Osteocyte (in vitro differentiated cells): ENCODE results near the gene GMFB. TPM values are rescaled to one million over a fixed set of nuclear protein-coding genes. Genes with fewer than 3 reads are reported as not detected.

ENCODE experiments used
- DNase-seq: peaks from one replicate; pipeline ENCODE4 v3.0.0; 2021; ENCODE audit warnings: mixed read lengths; ENCODE audit not compliant: unreplicated experiment; ENCODE audit errors: extremely low spot score
- H3K27ac Mint-ChIP-seq: one replicate; pipeline ENCODE4 v1.8.0; 2021; ENCODE audit warnings: mild to moderate bottlenecking, mixed read lengths; ENCODE audit not compliant: unreplicated experiment
- H3K27me3 Mint-ChIP-seq: one replicate; pipeline ENCODE4 v1.8.0; 2021; ENCODE audit warnings: mixed read lengths; ENCODE audit not compliant: unreplicated experiment
- H3K36me3 Mint-ChIP-seq: one replicate; pipeline ENCODE4 v1.8.0; 2021; ENCODE audit warnings: mixed read lengths; ENCODE audit not compliant: unreplicated experiment
- H3K4me1 Mint-ChIP-seq: one replicate; pipeline ENCODE4 v1.8.0; 2021; ENCODE audit warnings: mixed read lengths; ENCODE audit not compliant: unreplicated experiment
- H3K4me3 Mint-ChIP-seq: one replicate; pipeline ENCODE4 v1.8.0; 2021; ENCODE audit warnings: mild to moderate bottlenecking, moderate library complexity, mixed read lengths; ENCODE audit not compliant: unreplicated experiment
- H3K9me3 Mint-ChIP-seq: one replicate; pipeline ENCODE4 v1.8.0; 2021; ENCODE audit warnings: mixed read lengths; ENCODE audit not compliant: unreplicated experiment
- CTCF ChIP-seq: fragments of 200-600 bp; sonication (generic); IDR thresholded peaks from 2 replicates; pipeline ENCODE4 v1.5.0; 2021; ENCODE audit warnings: antibody characterized with exemption, mild to moderate bottlenecking, moderate library complexity
- total RNA-seq: library from RNA; stranded (reverse); gene quantifications from 2 replicates; pipeline ENCODE4 v1.2.1, GENCODE V29; 2021

GMFB gene
- total RNA-seq, 1 donor from 2014 or later = 54.4 TPM

GRCh38 chr14:54435500-54435981 lies 53.2 kb downstream of the GMFB start:
- Mint-ChIP-seq H3K4me1 (peaks cover 58% of the 10 kb centered on the region), H3K36me3 (peaks cover 10% of the 10 kb centered on the region), H3K9me3 (no peaks in the 10 kb centered on the region), H3K4me3 (no peak overlapping the region), H3K27ac (peak overlapping the region; percentile 63), H3K27me3 (no peaks in the 10 kb centered on the region)
- no peak for TF ChIP-seq CTCF
- DNase-seq = no peak

GRCh38 chr14:54428527-54428926 lies 60.3 kb downstream of the GMFB start:
- DNase-seq = no peak
- no peak overlapping the region for H3K27ac Mint-ChIP-seq
- no peak overlapping the region for H3K4me3 Mint-ChIP-seq
- H3K36me3 Mint-ChIP-seq = peaks cover 36% of the 10 kb centered on the region
- H3K27me3 Mint-ChIP-seq = no peaks in the 10 kb centered on the region
- TF ChIP-seq CTCF = no peak
- H3K9me3 Mint-ChIP-seq = no peaks in the 10 kb centered on the region
- peaks cover 13% of the 10 kb centered on the region for H3K4me1 Mint-ChIP-seq

- TF ChIP-seq CTCF = no peak
- Mint-ChIP-seq H3K36me3 (peaks cover 36% of the 10 kb centered on the region), H3K4me3 (no peak overlapping the region), H3K27me3 (no peaks in the 10 kb centered on the region), H3K27ac (no peak overlapping the region), H3K9me3 (no peaks in the 10 kb centered on the region), H3K4me1 (peaks cover 9% of the 10 kb centered on the region)
- DNase-seq = no peak
Observed at GRCh38 chr14:54427871-54428270, 60.9 kb downstream of the GMFB start.

GRCh38 chr14:54425537-54426274 lies 63.1 kb downstream of the GMFB start:
- Mint-ChIP-seq H3K27ac (no peak overlapping the region), H3K9me3 (no peaks in the 10 kb centered on the region), H3K4me1 (peaks cover 1% of the 10 kb centered on the region), H3K27me3 (no peaks in the 10 kb centered on the region), H3K4me3 (no peak overlapping the region), H3K36me3 (peaks cover 32% of the 10 kb centered on the region)
- no peak for DNase-seq
- TF ChIP-seq CTCF = no peak

GRCh38 chr14:54425068-54425467 lies 63.7 kb downstream of the GMFB start:
- peaks cover 32% of the 10 kb centered on the region for H3K36me3 Mint-ChIP-seq
- H3K27me3 Mint-ChIP-seq = no peaks in the 10 kb centered on the region
- no peaks in the 10 kb centered on the region for H3K9me3 Mint-ChIP-seq
- TF ChIP-seq CTCF = no peak
- peaks cover 6% of the 10 kb centered on the region for H3K4me1 Mint-ChIP-seq
- no peak overlapping the region for H3K27ac Mint-ChIP-seq
- H3K4me3 Mint-ChIP-seq = no peak overlapping the region
- no peak for DNase-seq

Other genes starting within 250 kb of the GMFB start
- gene CDKN3, start 92.0 kb downstream of the GMFB start, total RNA-seq = 8.5 and 10.6 TPM in 2 replicates
- gene CNIH1, start 47.6 kb downstream of the GMFB start, total RNA-seq = 127 and 130 TPM in 2 replicates
- 18.3 and 19.8 TPM in 2 replicates for gene CGRRF1, start 20.9 kb upstream of the GMFB start, total RNA-seq
- 36.5 and 39.1 TPM in 2 replicates for gene SAMD4A, start 78.1 kb upstream of the GMFB start, total RNA-seq